ENCODE measurements around the gene SLX9. TPM values are rescaled to one million over a fixed set of nuclear protein-coding genes. Genes with fewer than 3 reads are reported as not detected.

SLX9 gene
- total RNA-seq, 1 donor from 2014 or later = 38.8 TPM

DNA sequence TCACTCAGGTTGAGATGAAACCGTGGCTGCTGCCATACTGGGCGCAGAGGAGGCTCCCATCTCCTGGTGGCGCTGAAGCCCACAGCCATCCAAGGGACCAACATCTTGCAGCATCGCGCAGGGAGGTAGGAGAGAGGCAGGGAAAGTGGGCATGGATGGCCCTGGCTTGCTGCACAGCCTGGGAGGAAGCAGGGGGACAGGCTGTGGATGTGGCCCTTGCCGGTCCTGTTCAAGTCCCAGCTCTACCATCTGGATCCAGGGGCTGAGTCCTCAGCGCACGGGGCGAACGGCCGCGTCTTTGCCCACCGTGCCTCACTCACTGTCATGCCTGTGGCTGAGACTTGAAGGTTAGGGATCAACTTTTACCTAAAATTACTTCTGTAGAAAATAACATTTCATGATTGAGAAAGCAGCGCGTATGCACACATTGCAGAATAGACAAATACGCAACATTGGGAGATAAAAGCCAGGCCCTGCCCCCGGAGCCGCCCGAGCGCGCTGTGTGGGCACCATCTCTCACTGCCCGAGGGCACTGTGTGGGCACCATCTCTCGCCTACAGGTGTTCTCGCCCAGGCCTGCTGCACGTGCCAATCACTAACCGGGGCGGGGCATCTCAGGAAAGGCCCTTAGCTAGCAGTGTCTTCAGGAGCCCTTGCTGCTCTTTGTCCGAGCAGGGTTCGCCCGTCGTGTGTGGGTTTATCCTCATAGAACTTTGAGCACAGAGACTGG lies 11.5 kb downstream of the SLX9 start:
- peaks cover 84% of the 10 kb centered on the region for H3K79me2 ChIP-seq (ENCODE audit: insufficient read depth, low read length)
- peaks cover 2% of the 10 kb centered on the region for H3K27me3 Mint-ChIP-seq (ENCODE audit: low read depth, unreplicated experiment)
- FAIRE-seq (no peak), DNase-seq (ENCODE audit: low read depth) (no peak)
- H3K4me1 Mint-ChIP-seq (ENCODE audit: low read depth, unreplicated experiment) = peaks cover 9% of the 10 kb centered on the region
- H3K9me3 ChIP-seq (ENCODE audit: insufficient read depth, low read depth, low read length) = no peaks in the 10 kb centered on the region
- H3K4me2 ChIP-seq (ENCODE audit: low read length) = no peak overlapping the region
- H3K4me3 Mint-ChIP-seq (ENCODE audit: unreplicated experiment) = no peak overlapping the region
- H3K27ac ChIP-seq (ENCODE audit: low read depth, low read length) = no peak overlapping the region
- no peaks in the 10 kb centered on the region for H3K36me3 ChIP-seq (ENCODE audit: insufficient read depth, low read length)
- H3K9me3 Mint-ChIP-seq (ENCODE audit: unreplicated experiment) = no peaks in the 10 kb centered on the region
- H4K20me1 ChIP-seq (ENCODE audit: insufficient read depth, low read length) = peaks cover 95% of the 10 kb centered on the region
- peaks cover 15% of the 10 kb centered on the region for H3K4me1 ChIP-seq (ENCODE audit: insufficient read depth, low read length)
- no peak overlapping the region for H3K27ac Mint-ChIP-seq (ENCODE audit: unreplicated experiment)
- H3K27me3 ChIP-seq (ENCODE audit: insufficient read depth, low read length) = no peaks in the 10 kb centered on the region
- peaks cover 10% of the 10 kb centered on the region for H3K36me3 Mint-ChIP-seq (ENCODE audit: low read depth, unreplicated experiment)
- no peak overlapping the region for H2AFZ ChIP-seq (ENCODE audit: low read depth, low read length)
- TF ChIP-seq EZH2 (IDR thresholded peaks at IDR 0.05; ENCODE audit: insufficient read depth, low read length) = no peak
- no peak for TF ChIP-seq CTCF (IDR thresholded peaks at IDR 0.05; ENCODE audit: insufficient read depth, low read depth, low read length)
- H3K9ac ChIP-seq (ENCODE audit: low read length) = no peak overlapping the region
- no peak overlapping the region for H3K4me3 ChIP-seq (ENCODE audit: insufficient read depth, low read depth, low read length)

- H4K20me1 ChIP-seq (ENCODE audit: insufficient read depth, low read length) = peaks cover 95% of the 10 kb centered on the region
- DNase-seq (ENCODE audit: low read depth) (no peak), FAIRE-seq (no peak)
- Mint-ChIP-seq H3K4me1 (ENCODE audit: low read depth, unreplicated experiment) (peaks cover 10% of the 10 kb centered on the region), H3K36me3 (ENCODE audit: low read depth, unreplicated experiment) (peaks cover 7% of the 10 kb centered on the region), H3K27ac (ENCODE audit: unreplicated experiment) (no peak overlapping the region), H3K27me3 (ENCODE audit: low read depth, unreplicated experiment) (no peaks in the 10 kb centered on the region), H3K9me3 (ENCODE audit: unreplicated experiment) (no peaks in the 10 kb centered on the region), H3K4me3 (ENCODE audit: unreplicated experiment) (no peak overlapping the region)
- H3K27ac ChIP-seq (ENCODE audit: low read depth, low read length) = no peak overlapping the region
- H3K27me3 ChIP-seq (ENCODE audit: insufficient read depth, low read length) = no peaks in the 10 kb centered on the region
- peaks cover 84% of the 10 kb centered on the region for H3K79me2 ChIP-seq (ENCODE audit: insufficient read depth, low read length)
- H3K9ac ChIP-seq (ENCODE audit: low read length) = no peak overlapping the region
- no peak overlapping the region for H3K4me3 ChIP-seq (ENCODE audit: insufficient read depth, low read depth, low read length)
- H3K4me1 ChIP-seq (ENCODE audit: insufficient read depth, low read length) = peaks cover 19% of the 10 kb centered on the region
- TF ChIP-seq EZH2 (IDR thresholded peaks at IDR 0.05; ENCODE audit: insufficient read depth, low read length) = no peak
- no peak for TF ChIP-seq CTCF (IDR thresholded peaks at IDR 0.05; ENCODE audit: insufficient read depth, low read depth, low read length)
- no peak overlapping the region for H3K4me2 ChIP-seq (ENCODE audit: low read length)
- H3K36me3 ChIP-seq (ENCODE audit: insufficient read depth, low read length) = no peaks in the 10 kb centered on the region
- H2AFZ ChIP-seq (ENCODE audit: low read depth, low read length) = no peak overlapping the region
- no peaks in the 10 kb centered on the region for H3K9me3 ChIP-seq (ENCODE audit: insufficient read depth, low read depth, low read length)
Measured at GRCh38 chr21:44952116-44952928, 12.5 kb downstream of the SLX9 start.

Measured in astrocyte (in vitro differentiated cells and primary cell).